NB4 (cell line): Measurements from ENCODE around the gene FXYD5.

Experiments
- DNase-seq: peaks from one replicate; pipeline ENCODE4 v3.0.0; 2010; ENCODE audit warnings: low read depth
- H3K4me3 ChIP-seq: one replicate; pipeline ENCODE4 v1.5.1; 2011; ENCODE audit warnings: mild to moderate bottlenecking, low read depth, low read length, moderate library complexity
- CTCF ChIP-seq: IDR thresholded peaks from one replicate; pipeline ENCODE4 v1.5.1; 2012; ENCODE audit warnings: low read depth, low read length
- MAX ChIP-seq: IDR thresholded peaks from 2 replicates; pipeline ENCODE4 v1.6.1; 2011; ENCODE audit warnings: low read depth, low read length
- MYC ChIP-seq: IDR thresholded peaks from 2 replicates; pipeline ENCODE4 v1.6.1; 2011; ENCODE audit warnings: low read depth, low read length
- POLR2A ChIP-seq: IDR thresholded peaks from 2 replicates; pipeline ENCODE4 v1.6.1; 2011; ENCODE audit warnings: mild to moderate bottlenecking; ENCODE audit not compliant: insufficient read length; ENCODE audit errors: extremely low read depth

The FXYD5 gene

GRCh38 chr19:35140962-35141836 is 13.3 kb upstream of the FXYD5 start:
- no peak for TF ChIP-seq MYC
- TF ChIP-seq CTCF, result peak; percentile 26
- DNase-seq, result peak; percentile 79
- no peak overlapping the region for H3K4me3 ChIP-seq

GRCh38 chr19:35141837-35142605 is 12.5 kb upstream of the FXYD5 start:
- DNase-seq, result no peak
- TF ChIP-seq MAX, result no peak
- H3K4me3 ChIP-seq, result no peak overlapping the region

GRCh38 chr19:35142606-35143230 is 11.8 kb upstream of the FXYD5 start:
- TF ChIP-seq CTCF (no peak), MAX (no peak), POLR2A (no peak), MYC (no peak)
- H3K4me3 ChIP-seq, result no peak overlapping the region
- DNase-seq, result peak; percentile 48

GRCh38 chr19:35143231-35143715 is 11.3 kb upstream of the FXYD5 start, which contains the start of gene FXYD7:
Gene FXYD7, plus strand, starts transcription at chr19:35143255. Its CDS starts 79 bp downstream, at chr19:35143334.
- TF ChIP-seq MYC, result no peak
- TF ChIP-seq POLR2A, result no peak
- no peak for TF ChIP-seq CTCF
- no peak for TF ChIP-seq MAX
- no peak for DNase-seq
- no peak within 1 kb of the TSS for H3K4me3 ChIP-seq

- H3K4me3 ChIP-seq, result no peak overlapping the region
- TF ChIP-seq MAX (no peak), POLR2A (no peak), MYC (no peak), CTCF (no peak)
- no peak for DNase-seq
Measured at GRCh38 chr19:35143818-35144217, 10.7 kb upstream of the FXYD5 start.

- no peak overlapping the region for H3K4me3 ChIP-seq
- no peak for DNase-seq
- TF ChIP-seq CTCF (no peak), MYC (no peak), MAX (no peak), POLR2A (no peak)
Measured at GRCh38 chr19:35144259-35144599, 10.3 kb upstream of the FXYD5 start.
